SK-N-DZ (cell line): ENCODE data around the gene MAML3.

Source experiments
- DNase-seq: peaks from one replicate; pipeline ENCODE4 v3.0.0-alpha.2; 2015; ENCODE audit warnings: low spot score

MAML3 gene

DNA sequence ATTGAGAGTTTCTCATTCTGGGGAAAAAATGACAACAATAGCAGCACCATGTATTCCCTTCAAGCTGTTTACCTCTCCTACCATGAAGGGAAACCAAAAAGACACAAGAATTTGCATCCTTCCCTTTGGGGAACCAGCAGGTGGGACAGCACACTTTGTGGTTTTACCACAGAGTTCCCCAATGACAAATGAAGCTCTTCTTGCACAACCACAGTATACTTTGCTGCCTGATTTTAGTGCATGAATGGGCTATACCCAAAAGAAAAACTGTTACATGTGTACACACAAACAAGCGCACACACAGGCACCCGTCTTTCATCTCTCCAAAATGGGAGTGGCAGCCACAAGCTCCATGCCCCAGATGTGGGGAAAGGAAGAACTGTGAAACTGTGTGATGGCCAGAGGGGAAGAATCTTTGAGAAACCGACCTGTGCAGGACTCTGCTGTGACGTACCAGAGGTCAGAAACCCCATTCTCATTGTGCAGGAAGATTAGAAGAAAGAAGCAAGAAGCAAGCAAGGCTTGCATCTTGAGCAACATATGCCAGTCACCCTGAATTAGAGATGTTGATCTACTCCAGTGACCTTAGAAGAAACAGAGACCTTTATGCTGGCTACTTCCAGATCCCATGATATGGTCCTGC lies 2.7 kb upstream of the MAML3 start:
- DNase-seq, result no peak

DNA sequence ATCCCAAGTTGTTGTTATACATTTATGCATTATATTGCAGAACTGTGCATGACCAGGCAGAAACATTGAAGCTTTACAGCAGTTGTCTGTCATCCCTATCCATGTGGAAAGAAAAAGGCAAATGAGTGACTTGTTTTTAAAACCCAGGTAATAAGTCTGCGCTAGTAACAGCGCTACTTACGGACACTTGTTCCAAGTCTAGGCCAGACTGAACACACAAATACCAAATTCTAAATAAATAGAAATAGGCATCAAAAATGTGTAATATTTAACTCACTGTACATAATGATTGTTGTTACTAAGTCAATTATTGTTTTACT lies 548 bp upstream of the MAML3 start:
- no peak for DNase-seq

DNA sequence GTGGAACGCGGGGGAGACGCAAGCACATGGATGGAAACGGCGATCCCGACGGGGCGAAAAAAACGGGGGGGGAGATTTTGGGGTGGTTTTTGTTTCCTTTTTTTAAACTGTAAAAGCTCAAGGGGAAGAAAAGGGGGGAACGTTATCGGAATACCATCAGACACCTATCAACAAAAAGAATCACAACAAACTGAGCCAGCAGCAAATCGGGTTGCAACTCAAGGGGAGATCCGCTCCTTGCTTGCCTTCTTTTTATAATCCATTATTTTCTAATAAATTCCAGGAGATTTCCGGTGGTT lies 616 bp downstream of the MAML3 start:
- no peak for DNase-seq

DNA sequence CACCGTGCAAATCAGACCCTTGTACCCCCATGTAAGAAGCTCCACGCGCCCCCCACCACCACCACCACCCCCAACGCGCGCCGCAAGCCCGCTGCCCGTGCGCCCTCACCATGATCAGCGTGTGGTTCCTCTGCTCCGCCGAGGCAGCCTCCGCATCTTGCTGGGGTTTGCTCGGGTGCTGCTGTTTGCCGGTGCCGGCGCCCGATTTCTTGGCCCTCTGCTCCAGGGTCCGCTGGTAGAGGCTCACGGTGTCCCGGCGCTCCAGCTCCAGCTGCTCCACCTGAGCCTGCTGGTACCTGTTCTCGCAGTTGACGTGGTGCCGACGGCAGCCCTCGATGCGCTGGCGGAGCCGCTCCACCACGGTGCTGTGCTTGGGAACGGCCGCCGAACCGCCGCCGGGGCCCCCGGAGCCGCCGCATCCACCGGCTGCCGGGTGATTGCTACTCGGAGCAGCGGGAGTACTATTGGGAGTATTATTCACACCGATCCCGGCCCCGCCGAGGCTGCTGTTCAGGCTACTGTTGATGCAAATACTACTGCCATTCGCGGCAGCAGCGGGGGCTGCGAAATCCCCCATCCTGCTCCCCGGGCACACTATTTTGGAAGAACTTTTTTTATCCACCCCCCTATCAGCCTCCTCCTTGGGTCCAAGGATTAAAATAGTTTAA lies 1.1 kb downstream of the MAML3 start:
- peak; percentile 40 for DNase-seq

DNA sequence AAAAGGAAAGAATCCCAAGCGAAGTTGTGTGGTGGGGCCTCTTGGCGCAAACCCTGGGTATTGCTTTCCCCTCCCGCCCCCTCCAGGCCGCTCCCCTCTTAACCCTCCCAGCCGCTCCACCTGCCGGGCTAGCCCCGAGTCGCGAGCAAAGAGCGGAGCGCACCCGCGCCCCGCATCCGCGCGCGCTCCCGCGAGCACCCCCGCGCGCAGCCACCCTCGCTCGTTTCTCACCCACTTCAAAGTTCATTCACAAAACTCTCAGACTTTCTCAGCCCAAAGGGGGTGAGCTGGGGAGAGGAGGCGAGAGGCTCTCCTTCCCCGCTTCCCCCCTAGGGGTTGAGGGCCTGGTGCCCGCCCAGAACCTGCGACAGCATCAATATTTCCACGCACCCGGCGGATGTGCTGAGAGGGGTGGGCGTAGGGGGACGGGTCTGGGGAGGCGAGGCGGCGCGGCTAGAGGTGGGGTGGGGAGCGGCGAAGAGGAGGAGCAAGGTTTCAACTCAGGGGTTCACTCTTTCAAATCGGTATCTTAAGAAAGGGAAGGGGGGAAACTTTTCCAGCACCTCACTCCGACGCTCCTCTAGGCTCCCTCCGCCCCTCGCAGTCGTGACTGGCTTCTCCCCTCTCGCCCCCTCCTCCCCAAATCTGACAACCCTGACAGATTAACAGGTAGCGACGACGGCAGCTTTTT lies 1.8 kb downstream of the MAML3 start:
- no peak for DNase-seq

DNA sequence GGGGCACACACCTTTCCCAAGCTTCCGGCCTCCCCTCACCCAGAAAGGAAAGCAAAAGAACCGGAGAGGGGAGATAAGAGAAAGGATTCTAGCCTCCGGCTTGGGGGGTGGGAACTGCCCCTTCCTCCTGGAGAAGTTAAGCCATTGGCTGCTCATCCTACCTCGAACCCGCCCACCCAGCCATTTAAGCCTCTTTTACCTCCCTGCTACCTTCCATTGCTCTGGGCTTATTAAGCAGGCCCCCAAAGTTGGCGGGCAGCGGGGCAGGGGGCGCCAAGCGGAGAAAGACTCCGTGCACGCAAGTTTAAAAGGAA lies 2.3 kb downstream of the MAML3 start:
- DNase-seq, result peak; percentile 96

DNA sequence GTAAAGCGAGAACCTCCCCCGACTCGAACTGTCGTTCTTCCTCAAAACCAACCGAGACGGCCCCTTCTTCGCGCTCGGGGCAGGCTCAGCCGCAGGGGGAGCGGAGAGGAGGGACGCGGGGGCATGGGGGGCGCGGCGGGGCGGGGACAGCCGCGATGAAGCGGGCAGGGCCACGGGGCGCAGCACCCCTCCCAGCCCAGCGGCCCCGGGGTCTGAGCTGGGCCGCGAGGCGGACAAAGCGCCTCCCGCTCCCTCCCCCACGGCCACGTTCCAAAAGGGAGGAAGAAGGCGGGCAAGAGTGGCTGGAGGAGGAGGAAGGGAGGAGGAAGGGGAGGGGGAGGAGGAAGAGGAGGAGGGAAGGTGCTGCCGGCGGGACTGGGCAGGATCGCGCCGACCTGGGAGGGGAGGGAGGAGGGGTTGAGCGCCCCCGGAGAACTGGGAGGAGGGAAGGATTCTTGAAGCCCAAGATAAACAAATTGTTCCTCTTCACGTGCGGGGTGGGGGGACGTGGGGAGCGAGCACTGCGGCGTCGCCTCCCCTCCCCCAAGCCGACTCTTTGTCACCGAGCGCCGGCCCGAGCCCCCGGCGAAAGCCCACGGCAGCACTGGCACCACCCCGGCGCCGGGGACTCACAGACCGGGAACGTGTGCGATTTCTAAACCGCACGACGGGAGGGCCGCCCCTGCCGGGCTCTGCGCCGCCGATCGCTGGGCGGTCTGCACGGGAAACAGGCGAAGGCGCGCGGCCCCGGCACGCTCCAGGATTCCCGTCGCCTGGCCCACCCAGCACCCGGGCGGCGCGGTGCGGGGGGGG lies 2.9 kb downstream of the MAML3 start:
- peak; percentile 89 for DNase-seq

DNA sequence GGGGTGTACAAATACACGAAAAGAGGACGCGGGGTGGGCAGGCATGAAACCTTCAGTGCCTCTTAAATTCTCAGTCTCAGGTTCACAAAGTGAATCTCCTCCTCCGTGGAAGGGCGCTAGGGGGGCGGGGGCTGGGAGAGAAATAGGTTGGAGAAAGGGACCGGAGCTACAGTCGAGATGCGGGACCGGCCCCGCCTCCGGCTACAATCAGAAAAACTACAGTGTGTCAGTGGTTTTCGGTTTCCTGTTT lies 3.4 kb downstream of the MAML3 start:
- DNase-seq, result no peak

DNA sequence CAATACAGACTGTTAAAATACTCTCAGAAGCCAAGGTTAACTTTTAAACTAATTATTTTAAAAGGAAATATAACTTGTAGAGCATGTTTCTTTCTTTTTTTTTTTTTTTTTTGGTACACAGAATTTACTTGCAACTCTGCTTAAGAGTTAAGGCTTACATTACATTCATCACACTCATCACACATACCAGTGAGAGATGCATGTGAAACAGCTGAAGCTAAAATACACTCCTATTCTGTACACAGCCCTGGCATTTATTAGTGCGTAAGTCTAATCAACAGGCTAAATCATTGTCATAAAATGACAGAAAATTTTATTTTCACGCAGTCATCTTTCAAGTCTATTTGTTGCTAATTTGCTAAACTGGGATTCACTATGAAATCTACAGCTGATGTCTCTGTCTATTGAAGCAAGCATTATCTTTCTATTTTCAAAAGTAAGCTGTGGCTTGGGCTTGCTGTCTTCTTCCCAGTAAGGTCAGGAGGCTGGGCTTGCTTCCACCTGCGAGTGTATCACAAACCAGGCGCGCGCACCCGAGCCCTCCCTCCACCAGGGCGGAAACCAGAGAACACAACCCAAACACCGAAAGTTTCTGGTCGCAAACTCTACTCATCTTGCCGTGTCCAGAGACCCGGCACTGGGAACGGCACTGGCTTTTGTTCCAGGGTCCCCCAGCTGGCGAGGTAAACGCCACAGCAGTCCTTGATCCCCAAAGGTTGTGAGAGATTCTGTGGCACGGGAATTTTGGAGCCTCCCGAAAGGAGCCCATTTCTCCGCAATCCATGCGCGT lies 3.9 kb downstream of the MAML3 start:
- DNase-seq, result peak; percentile 57

DNA sequence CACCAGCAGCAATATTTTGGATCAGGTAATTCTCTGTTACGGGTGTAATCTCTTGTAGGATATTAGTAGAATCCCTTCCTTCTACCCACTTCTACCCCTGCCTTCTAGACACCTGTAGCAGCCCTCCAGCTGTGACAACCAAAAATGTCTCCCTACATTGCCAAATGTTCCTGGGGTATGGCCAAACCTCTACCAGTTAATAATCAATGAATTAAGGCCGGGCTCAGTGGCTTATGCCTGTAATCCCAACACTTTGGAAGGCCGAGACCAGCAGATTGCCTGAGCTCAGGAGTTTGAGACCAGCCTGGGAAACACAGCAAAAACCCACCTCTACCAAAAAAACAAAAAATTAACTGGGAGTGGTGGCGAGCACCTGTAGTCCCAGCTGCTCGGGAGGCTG lies 9.9 kb downstream of the MAML3 start:
- DNase-seq, result no peak

DNA sequence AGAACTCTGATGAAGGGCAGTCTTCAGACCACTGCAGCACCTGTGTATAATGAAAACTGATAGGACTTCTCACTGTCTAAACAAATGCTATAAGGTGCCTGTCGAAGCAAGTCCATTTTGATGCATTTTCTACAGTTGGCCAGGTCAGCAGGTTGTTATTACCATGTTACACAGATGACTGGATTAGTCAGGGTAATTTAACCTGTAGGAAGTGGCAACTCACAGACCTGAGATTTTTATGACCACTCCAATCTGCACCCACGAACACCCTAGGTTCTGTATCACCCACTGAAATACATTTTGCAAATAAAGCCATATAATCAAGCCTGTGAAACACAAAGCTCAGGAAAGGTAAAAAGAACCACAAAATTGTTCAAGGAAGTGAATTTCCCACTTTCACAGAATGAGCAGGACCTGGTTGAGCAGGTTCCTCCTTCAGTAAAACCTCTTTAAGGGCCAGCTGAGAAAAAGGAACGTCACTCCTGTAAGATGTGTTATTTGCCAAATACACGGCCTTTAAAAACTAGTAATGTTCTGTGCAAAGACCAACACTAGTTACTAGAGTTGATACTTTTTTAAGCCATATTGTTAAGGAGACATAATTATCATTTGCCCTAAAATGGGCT lies 12.7 kb downstream of the MAML3 start:
- no peak for DNase-seq

DNA sequence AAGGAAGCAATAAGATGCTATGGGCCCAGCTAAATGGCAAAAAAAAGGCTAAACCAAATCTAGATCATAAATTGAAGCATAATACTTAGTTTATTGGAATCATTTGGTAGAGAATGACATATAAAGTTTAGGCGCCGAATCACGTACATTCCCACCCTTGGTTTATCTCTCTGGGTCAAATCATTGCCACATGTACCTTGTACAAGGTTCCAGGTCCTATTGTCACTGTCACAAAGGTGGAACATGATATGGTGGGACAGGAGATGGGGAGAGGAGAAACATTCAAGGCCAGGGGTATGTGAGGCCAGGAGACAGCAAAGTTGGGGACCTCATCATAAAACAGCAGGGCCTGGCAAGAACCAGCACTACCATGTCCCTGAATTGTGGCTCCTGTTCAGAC lies 13.4 kb downstream of the MAML3 start:
- DNase-seq, result no peak

DNA sequence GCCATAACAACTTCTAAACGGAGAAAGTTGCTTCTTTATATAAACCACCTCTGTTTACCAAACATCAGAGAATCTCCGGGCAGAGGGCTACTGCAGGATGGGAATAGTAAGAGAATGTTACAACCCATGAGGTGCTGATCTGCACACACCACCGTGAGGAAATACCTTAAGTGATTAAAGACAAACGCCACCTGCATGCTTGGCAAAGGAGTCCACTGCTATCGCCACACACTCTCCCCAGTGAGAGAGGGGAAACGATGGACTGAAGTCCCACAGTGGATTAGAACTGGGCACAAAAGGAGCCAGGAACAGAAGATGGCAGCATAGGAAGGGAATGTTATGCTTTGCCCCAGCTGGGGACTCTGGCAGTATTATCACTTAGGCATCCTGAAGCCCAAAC lies 15.6 kb downstream of the MAML3 start:
- DNase-seq, result no peak

DNA sequence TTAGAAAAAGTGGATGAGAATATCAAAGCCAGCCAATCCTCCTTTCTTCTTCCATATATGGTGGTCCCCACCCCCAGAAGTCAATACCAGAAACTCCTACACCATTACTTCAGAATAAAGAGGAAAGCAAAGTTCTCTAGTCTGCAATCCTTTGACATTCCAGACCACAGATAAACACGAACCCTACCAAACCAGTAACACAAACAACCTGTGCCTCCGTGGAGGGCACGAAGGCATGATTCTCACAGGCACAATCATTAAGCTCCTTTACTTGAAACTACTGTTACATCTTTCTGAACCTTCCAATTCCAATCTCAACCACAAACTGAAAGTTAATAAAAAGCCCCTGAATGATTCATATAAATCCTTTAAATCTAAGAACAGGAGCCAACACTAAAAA lies 16.3 kb downstream of the MAML3 start:
- DNase-seq, result no peak

DNA sequence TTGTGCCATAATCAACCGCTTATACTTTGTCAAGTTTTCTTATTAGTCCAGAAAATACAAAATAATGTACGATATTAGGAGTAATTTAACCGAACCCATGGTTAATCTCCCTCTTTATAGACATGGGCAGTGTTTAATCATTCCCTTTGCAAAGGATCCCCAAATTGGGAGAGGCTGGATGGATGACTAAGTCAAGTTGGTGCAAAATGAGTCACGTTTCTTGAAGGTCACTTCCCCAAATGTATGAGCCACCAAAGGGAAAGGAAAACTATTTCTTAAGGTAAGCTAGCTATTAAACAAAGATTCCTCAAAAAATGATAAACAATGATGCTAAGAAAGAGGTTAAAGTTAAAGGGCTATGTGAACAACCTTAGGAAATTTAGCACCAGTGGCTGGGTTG lies 17.5 kb downstream of the MAML3 start:
- no peak for DNase-seq

DNA sequence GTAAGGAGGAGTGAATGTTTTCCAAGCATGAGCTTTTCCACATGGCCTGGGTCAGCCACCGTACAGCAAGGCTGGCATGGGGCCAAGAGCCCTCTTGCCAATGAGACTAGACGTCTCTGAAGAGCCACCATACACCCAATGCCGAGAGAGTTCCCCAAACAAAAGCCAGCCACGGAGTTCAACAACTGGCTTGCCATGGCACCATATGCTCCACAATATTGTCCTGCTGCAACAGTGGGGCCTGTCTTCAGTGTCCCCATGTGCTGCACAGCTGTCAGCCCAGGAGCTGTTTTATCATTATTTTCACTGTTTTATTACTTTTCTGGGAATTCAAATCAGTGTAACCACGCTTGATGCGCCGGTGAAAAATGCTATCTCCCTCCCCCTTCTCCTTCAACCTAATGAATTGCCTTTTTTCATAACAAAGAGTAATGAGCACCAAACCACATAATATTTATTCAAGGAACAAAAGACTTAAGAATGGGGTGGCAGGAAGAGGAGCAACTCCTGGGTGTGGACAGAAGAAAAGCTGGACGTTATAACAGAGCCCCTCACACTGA lies 18.4 kb downstream of the MAML3 start:
- DNase-seq, result peak; percentile 87

DNA sequence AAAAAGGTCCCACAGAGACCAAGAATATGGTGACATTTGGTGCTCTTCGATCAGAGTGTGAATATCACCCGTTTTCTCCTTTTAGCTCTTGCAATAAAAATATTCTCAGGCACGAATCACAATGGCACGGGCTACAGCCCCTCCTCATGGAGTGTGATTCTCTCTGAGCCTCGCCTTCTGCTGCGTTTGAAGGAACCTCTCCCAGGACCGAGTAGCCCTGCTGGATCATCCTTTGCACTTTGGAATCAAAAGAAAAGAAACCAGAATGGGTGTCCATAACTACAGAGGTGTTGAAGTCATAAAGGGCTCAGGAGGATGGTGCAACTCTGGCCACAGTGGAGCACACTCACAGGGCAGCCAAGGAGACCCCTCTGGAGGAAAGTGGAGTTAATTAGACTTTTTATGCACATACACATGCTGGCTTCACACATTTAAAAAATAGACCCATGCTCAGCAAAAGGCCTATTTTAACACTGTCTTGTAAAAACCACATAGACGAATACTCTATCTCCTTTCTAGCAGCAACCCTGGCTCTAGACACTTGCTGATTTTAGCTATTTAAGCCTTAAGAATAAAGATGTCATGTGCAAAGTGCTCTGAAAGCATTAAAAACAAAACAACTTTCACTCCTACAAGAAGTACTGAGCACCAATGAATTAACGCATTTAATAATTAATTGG lies 19.1 kb downstream of the MAML3 start:
- DNase-seq, result no peak

DNA sequence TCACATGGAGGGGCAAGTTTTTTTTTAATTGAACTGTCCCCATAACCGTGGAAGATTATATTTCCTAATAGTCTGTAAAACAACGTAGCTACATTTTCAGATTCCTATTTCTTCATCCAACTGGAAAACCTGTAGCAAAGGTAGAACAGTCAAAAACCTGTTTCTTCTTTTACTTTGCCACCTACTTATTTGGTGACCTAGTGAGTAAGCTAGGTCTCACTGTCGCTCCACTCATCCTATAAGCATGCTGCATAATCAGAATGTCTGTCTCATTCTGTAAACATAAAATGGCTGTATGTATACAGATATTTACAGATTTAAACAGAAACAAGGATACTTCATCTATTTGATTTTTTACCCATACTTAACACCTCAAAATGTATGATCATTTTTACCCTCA lies 20.4 kb downstream of the MAML3 start:
- no peak for DNase-seq

DNA sequence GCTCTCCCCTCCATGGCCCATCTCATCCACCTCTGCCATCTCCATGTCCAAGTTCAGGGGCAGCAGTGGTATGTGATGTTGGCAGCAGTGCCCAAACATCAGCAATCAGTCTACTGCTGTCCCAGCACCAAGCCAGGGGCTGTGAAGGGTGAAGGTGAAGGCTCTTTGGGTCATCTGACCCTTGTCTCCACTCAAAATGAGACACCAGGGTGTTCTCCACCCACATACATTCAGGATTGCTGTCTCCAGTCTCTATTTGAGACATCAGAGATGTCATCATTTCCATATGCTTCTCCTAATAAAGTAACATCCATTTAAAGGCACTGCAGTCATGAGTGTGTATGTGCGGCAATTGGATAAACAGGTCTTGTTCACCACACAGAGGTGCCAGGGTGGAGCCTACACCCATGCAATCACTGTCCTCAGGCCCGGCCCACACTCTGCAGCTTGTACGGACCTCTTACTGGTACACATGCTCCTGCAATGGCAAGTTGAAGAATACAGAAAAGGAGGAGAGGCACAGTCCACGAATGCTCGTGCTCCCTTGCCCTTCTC lies 22.2 kb downstream of the MAML3 start:
- no peak for DNase-seq

DNA sequence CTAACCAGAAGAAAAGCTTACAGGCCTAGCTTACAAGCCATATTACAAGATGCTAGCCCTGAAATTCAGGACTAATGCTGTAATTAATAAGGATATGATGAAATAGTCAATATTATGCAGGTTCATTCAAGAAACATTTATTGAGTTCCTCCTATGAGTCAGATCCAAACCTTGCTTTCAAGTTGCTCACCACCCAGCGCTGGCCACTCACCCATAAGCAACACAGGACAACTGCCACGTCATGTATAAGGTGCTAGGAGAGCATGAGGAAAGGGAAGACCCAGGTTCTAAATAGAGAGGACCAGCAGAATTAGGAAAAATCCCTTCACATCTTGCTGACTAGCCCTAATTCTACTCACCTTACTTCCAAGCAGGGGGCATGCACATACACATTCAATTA lies 23.3 kb downstream of the MAML3 start:
- no peak for DNase-seq

DNA sequence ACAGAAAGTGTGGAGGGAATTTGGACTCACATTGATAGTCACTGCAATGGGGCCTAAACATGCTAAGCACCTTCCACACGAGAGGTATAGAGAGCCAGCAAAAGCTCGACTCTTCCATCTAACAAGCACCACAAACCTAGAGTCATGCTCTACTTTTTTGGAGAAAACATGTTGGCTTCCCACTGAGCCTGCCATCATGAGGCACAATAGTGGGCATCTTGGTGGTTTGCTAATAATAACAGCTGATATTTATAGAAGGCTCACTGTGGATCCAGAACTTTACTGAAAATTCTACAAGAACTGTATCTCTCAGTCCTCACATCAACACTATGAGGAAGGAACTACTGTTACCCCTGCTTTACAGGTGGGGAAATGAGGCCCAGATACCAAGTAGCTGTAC lies 26.6 kb downstream of the MAML3 start:
- DNase-seq, result no peak
